Suppressor macrophage (primary cell): ENCODE measurements around the gene RPGR.

Experiments used
- DNase-seq, 4 experiments: peaks; one replicate each; pipeline ENCODE4 v3.0.0-alpha.2; 2020 to 2022

RPGR gene

GRCh38 chrX:38262715-38263620 is 64.3 kb downstream of the RPGR start:
- no peak for DNase-seq

DNA sequence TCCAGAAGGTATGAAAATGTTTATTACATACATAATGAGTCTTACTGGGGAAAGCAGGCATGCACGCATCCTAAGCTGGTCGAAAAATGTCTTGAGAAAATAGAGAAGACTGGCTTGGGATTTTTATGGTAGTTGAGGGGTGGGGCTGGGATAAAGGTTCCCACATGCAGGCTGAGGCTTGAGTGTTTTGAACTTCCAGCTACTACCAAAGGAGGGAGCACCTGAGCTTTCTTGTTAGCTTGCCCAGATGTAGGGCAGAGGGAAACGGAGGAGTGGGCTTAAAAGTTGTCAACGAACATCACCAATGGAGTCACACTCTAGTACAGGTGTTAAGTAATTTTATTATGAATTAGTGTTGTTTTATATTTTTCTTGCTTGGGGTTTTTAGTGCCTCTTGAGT is 67.1 kb downstream of the RPGR start:
- DNase-seq = peak; percentile 1 to 33 (median 26)

DNA sequence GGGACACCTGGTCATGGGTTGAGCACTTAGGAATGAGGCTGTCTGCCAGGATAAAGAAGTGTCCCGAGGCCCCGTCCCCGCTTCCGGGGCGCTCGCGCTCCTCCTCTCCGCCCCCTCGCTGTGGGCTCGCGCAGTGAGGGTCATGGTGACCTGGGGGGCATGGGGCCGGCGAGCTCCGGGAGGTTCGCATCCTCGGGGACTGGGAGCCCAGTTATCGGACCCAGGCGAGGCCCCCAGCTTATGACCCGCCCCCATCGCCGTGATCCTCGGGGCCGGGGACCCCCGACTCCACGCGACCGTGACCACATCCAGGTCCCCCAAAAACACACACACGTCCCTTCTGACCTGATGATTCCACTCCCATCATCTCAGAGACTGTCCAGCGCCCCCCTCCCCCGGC is 71.3 kb downstream of the RPGR start:
- DNase-seq = no peak

- no peak for DNase-seq
These were observed 77.3 kb downstream of the RPGR start for GRCh38 chrX:38249965-38250364.

DNA sequence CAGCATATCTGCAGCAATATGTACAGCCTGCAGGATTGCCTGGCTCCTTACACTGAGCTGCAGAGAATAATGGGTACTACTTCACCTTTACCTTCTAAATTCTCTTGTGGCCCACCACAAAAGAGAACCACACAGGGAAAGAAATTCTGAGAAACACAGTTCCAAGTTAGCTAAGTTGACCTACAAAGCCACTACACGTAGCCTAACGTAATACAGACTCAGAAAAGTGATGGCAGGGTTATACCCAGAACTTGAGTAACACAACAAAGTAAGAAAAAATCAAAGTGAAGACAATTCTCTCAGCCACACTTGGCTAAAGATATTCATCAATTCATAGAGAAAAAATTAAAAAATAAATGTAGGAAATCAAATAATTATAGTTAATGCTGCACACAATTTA is 80.3 kb downstream of the RPGR start:
- no peak for DNase-seq

- no peak for DNase-seq
These were observed 86.8 kb downstream of the RPGR start for GRCh38 chrX:38240541-38240940.

DNA sequence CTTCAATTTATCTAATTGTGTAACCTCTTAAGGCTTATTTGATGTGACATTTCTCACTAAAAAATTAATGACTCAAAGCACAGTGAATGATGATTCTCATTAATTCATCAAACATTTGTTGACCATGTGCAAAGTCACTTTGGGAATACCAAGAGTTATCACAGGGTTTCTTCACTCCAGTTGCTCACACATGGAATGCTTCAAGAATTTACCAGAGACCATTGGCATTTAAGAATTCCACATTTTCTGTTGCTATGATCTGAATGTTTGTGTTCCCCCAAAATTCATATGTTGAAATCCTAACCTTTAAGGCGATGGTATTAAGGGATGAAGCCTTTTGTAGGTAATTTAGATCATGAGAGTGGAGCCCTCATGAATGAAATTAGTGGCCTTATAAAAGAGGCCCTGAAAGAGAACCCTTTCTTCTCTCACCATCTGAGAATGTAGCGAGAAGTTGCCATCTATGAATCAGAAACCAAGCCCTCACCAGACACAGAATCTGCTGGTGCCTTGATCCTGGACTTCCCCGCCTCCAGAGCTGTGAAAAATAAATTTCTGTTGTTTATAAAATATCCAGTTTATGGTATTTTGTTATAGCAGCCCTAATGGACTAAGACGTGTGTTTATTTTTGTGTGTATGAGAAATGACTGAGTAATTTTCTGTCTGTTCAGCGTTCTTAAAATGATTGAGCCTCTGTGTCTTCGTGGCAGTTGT is 90.3 kb downstream of the RPGR start:
- DNase-seq = no peak

DNA sequence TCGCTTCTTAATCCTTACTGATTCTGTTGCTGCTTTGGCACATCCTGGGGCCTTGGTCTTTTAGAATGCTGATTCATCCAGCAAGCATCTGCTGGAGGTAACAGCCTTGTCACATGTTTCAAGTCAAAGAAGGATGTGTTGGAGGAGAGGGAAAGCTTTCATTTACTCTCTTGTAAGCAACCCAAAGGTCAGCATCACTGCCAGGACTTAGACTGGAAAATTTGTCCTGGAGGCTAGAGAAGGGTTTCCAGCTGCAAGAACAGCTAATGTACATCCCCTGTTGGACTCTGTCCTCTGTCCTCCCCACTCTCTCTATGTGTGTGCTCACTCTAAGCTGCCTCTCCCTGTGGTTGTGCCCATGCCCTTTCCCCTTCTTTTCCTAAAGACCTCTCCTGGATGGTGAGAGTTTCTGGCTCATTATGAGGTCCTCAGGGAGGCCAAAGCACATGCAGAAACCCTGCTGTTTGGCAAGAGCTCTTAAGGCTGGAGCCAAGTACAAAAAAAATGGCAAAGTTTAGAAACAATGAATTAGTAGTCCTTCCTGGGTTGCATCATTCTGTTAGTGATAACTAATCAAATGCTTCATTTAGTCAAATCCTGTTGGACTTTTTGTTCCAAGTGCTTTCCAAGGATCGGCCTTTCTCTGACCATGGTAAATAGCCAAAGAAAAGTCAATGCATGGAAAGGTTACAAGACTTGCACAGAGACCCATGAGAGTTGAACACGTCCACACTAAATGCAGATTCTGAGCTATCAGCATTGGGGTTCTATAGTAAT is 93.2 kb downstream of the RPGR start:
- no peak for DNase-seq

- DNase-seq = no peak
These were observed 95.1 kb downstream of the RPGR start for GRCh38 chrX:38232079-38232686.

- no peak for DNase-seq
These were observed 102.2 kb downstream of the RPGR start for GRCh38 chrX:38225093-38225492.

- DNase-seq = no peak
These were observed 103.1 kb downstream of the RPGR start for GRCh38 chrX:38224160-38224559.

GRCh38 chrX:38221391-38221929 is 105.8 kb downstream of the RPGR start:
- peak; percentile 2 to 45 (median 32) for DNase-seq

- peak in 2 of 4 experiments; percentile 6 to 13 for DNase-seq
These were observed 106.6 kb downstream of the RPGR start, which contains the start of gene SRPX for GRCh38 chrX:38220415-38221390. Gene SRPX (minus strand): TSS chrX:38220871. CDS start chrX:38220792, 79 bp downstream.

DNA sequence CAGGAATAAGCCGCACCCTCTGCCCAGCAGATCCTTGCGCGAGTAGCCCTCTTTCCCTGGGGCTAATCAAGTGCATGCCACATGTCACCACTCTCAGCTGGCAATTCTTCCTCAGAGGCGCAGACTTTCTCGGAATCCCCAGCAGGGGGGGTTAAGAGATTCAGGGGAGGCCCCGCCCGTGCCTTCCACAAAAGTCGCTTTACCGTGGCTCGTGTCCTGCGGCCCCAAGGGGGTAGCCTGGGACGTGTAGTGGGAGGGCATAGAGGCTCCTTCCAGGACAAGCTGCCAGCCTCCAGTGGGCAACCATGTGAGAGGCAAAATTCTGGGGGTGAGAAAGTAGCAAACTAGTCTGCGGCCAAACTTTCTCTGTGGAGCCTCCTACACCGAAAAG is 107.3 kb downstream of the RPGR start:
- DNase-seq = peak; percentile 47 to 68 (median 56)
